HG02970 (cell line): ENCODE measurements around the gene LYPD3.

ENCODE experiments used
- ATAC-seq: cut with Tn5 transposase; IDR thresholded peaks from one replicate; pipeline ENCODE4 v1.9.1; 2021; ENCODE audit warnings: mild to moderate bottlenecking, moderate library complexity, moderate number of reproducible peaks; ENCODE audit not compliant: unreplicated experiment, low FRiP score

LYPD3 gene

DNA sequence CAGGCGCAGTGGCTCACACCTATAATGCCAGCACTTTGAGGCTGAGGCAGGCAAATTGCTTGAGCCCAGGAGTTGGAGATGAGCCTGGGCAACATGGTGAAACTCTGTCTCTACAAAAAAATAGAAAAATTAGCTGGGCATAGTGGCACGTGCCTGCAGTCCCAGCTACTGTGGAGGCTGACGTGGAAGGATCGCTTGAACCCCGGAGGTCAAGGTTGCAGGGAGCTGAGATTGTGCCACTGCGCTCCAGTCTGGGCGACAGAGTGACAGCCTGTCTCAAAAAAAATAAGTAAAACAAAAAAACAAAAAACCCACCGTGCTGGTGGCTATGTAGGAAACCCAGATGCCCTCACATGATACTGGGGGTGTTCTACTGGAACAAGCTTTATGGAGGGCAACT is 22.8 kb upstream of the LYPD3 start:
- ATAC-seq: no peak

DNA sequence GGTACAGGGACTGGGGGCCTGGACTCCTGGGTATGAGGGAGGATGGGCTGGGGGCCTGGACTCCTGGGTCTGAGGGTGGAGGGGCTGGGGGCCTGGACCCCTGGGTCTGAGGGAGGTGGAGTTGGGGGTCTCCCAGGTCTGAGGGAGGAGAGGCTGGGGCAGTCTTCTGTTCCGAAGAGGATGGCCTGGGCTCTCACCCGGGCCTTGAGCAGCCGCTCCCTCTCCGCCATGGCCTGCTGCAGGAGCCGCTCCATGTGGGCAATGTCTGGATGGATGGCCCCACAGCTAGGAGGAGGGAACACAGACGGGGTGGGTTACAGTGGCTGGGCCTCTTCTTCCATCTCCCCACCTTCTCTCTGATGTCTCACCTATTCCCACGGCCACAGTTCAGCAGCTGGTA is 21.0 kb upstream of the LYPD3 start:
- ATAC-seq: no peak

DNA sequence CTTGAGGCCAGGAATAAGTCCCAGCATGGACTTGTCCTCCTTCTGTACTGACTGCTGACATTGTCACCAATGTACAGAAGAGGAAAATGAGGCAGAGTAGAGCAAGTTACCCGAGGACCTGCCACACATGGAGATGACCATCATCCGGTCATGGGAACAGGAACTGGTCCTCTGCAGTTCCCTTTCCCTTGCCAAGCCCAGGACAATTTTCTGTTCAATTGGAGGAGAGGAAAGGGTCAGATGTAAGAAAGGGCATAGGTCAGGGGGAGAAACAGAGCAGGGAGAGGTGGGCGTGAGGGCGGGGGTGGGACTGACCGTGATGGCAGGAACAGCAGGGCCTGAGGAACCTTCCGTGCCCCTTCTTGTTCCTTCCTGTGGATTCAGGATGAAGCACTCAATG is 20.5 kb upstream of the LYPD3 start:
- no peak for ATAC-seq

DNA sequence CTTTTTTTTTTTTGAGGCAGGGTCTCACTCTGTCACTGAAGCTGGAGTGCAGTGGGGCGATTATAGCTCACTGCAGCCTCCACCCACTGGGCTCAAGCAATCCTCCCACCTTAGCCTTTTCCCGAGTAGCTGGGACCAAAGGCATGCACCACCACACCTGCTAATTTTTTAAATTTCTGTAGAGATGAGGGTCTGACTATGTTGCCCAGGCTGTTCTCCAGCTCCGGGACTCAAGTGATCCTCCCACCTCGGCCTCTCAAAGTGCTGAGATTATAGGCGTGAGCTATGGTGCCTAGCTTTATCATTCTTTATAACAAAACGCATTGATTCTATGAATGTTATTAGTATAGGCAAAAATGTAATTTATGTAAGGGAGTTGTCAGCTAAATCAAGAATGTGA is 17.9 kb upstream of the LYPD3 start:
- ATAC-seq: no peak

DNA sequence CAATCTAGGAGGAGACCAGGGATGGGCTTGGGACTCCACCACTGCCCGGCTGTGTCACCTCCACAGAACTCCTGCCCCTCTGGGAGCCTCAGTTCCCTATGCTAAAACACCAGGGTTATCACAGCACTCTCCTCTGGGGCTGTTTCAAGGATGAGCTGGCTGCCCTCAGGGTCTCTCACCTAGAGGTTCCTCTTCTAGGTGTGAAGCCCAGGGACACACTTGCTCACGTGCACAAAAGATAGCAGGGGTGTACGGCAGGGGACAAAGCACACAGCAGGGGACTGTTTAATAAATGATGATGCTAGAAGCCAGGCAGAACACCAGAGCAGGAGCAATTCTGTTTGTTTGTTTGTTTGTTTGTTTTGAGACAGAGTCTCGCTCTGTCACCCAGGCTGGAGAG is 16.8 kb upstream of the LYPD3 start:
- no peak for ATAC-seq

DNA sequence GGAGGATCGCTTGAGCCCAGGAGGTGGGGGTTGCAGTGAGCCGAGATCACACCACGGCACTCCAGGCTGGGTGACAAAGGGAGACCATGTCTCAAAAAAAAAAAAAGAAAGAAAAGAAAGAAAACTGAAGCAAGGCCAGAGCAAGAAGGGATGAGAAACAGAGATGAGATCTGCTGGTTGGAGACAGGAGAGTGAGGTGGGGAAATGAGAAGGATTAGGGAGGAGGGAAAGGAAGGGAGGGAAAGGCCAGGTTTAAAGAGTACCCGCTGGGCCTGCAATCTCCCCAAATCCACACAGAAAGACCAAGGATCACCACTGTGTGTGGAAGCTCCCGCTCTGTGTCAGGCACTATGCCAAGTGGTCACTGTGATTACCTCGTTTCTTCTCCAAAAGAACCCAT is 16.3 kb upstream of the LYPD3 start:
- no peak for ATAC-seq

DNA sequence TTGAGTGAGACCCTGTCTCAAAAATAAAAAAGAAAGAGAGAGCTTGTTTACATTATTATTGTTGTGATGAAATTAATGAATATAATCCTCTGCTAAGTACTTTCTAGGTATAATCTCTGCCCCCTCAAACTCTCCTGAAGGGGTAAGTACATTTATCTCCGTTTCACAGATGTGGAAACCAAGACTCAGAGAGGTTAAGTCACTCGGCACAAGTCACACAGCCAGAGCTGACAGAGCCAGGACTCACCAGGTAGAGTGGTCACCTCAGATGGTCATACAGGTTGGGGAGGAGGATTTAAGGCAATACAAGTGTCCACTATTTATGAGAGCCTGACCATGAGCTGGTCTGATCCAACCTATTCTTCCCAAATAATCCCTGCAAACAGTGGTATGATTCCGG is 15.2 kb upstream of the LYPD3 start:
- no peak for ATAC-seq

DNA sequence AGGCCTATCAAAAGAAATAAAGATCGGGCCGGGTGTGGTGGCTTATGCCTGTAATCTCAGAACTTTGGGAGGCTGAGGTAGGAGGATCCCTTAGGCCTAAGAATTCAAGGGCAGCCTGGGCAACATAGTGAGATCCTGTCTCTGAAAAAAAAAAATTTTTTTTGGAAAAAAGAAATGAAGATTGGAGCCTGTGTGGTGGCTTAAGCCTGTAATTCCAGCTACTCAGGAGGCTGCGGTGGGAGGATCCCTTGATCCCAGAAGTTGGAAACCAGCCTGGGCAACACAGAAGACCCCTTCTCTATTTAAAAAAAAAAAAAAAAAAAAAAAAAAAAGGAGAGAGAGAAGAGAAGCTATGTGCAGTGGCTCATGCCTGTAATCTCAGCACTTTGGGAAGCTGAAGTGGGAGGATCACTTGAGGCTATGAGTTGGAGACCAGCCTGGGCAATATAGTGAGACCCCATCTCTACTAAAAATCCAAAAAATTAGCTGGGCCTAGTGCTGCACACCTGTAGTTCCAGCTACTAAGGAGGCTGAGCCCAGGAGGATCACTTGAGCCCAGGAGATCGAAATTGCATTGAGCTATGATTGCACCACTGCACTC is 14.7 kb upstream of the LYPD3 start:
- no peak for ATAC-seq

DNA sequence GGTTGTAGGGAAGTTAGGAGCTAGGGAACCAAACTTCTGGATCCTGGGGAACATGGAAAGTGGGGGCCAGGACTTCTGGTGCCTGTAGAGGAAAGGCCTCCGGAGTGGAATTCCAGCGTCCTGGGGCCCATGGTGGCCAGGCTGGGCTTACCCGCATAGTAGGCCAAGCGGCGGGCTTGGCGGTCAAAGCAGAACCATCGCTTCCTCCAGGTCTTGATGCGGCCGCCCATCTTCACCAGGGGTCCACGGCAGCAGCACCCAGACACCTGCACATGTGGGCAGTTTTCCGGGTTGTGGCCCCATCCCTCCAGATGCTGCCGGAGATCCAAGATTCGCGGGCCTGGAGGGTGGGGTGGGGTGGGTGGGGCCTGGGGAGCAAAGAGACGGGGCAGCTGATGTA is 13.8 kb upstream of the LYPD3 start:
- ATAC-seq: no peak

DNA sequence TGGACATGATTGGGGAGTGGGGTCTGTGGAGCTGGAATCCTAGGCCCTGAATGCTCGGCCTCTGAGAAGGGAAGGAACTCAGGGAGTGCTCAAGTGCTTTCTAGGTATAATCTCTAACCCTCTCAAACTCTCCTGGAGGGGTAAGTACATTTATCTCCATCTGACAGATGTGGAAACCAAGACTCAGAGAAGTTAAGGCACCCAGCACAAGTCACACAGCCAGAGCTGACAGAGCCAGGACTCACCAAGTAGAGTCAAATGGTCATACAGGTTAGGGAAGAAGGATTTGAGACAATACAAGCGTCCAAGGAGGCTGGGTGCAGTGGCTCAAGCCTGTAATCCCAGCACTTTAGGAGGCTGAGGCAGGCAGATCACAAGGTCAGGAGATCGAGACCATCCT is 12.9 kb upstream of the LYPD3 start:
- no peak for ATAC-seq

DNA sequence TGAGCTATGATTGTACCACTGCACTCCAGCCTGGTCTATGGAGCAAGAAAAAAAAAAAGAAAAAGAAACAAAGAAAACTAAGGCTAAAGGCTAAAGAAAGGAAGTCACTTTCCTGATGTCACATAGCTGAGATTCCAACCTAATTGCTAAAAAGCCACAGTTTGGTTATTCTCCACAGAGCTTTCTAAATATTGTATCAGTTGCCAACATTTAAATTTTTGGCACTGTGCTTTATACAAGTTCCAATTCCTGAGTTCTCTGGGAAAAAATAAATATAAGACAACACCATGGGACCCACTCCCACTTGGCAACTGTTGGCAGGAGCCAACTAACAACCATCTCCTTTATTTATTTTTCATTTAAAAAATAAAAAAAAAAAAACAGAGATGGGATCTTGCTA is 11.2 kb upstream of the LYPD3 start:
- ATAC-seq: no peak

DNA sequence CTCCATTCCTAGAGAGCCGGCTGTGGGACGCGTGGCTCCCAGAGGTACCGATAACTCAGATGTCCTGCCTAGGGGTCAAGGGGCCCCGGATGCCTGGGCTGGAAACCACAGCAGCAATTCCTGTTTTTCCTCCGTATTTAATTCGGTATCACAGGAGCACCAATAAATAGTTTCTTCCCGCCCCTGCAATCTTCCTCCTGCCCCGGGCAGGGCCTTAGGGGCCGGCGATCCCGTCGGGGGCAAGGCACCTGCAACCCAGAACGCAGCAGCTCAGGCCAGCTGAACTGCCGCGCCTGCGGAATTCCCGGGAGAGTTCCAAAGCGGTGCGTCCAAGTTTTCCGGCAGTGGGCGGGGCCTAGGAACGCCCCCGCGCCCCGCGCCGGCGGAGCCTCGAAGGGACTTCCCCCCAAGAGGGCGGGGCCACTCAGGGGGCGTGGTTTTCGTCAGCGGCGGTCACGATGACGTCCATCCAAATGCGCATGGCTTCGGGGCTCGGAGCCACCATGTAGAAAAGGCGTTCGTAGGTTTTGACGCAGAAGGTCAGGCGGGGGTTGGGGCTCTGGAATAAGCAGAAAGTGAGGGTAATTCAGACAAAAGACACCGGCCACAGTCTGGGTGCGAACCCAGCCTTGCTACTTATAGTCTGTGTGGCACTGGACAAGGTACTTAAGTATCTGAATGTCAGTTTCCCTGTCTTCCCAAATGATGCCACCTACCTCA is 9.7 kb upstream of the LYPD3 start:
- ATAC-seq: no peak

DNA sequence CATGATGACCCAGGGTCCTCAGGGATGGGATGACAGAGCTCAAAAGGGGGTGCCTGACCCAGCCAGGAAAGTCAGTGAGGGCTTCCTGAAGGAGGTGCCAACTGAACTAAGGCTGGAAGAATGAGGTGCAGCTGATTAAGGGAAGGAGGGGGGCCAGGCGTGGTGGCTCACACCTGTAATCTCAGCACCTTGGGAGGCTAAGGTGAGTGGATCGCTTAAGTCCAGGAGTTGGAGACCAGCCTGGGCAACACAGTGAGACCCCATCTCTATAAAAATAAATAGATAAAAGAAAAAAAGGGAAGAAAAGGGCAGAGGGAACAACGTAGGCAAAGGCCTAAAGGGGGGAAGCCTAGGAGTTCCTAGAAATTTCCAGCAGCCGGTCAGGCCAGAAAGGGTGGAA is 9.1 kb upstream of the LYPD3 start:
- no peak for ATAC-seq

DNA sequence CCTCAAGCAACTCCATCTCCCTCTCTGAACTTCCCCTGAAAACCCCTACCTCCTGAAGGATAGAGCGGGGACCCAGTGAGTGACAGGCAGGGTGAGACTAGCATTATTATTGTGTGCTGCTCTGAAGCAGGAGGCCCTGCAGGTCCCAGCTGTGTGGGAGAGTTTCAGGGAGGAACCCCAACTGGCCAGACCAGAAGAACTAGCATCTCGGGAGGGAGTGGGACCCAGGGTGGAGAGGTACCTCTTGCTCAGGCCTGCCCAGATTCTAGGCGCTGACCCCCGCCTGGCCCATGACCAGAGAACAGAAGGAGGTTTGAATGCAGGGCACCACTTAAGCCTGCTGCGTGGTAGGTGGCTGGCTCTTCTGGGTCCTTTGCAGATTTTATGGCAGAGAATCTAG is 5.7 kb upstream of the LYPD3 start:
- ATAC-seq: no peak

DNA sequence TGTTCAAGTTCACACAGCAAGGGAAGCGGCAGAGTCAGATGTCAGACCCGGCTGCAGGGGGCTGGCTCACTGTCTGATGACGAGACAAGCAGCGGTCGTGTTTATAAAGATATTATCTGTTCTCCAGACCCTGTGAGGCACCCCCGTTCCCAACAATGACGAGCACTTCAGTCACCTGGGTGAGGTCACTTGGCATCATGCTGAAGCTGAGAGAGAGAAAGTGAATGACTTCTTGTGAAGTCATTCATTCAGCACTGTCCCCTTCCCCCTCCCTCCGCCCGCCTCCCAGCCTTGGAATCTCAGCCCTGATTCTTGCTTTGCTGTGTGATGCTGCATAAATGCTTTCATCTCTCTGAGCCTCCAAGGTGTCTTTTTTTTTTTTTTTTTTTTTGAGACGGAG is 4.9 kb upstream of the LYPD3 start:
- ATAC-seq: no peak

DNA sequence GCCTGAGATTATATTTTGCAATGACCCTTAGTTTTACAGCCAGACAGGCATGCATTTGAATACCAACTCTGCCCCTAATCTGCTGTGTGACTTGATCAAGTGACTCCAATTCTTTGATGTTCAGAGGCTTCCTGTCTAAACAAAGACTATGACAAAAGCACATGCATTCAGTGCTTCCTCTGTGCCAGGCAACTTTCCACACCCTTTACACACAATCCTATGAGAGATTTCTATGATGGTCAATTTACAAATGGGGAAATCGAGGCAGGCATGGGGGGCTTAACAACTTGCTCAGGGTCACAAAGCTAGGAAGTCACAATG is 3.7 kb upstream of the LYPD3 start:
- no peak for ATAC-seq

DNA sequence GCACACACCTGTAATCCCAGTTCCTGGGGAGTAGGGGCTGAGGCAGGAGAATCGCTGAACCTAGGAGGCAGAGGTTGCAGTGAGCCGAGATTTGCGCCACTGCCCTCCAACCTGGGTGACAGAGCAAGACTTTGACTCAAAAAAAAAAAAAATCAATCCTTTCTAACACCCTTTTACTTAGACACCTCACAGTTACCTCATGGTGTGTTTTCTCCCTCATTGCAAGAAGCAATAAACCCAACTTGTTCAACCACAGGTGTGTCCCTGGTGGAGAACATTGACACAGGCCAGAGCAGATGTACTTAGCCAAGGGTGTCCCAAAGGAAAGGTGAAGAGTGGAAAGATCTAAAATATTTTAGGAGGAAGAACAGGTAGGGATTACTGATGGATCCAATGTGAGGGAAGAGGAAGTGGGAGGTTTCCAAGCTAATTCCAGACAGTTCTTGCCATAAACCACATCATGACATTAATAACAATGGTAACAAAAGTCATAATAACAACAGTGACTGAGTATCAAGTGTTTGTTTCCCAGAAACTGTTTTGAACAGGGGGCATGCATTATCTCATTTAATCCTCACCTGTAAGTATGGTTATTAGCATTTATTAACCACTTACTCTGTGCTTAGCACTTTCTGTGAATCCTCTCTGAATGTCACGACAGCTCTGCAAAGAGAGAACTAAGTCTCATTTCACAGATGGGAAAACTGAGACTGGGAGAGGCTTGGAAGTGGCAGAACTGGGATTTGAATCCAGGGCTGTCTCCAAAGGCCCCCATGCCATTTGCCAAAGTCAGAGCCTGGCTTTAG is 3.1 kb upstream of the LYPD3 start:
- ATAC-seq: no peak

DNA sequence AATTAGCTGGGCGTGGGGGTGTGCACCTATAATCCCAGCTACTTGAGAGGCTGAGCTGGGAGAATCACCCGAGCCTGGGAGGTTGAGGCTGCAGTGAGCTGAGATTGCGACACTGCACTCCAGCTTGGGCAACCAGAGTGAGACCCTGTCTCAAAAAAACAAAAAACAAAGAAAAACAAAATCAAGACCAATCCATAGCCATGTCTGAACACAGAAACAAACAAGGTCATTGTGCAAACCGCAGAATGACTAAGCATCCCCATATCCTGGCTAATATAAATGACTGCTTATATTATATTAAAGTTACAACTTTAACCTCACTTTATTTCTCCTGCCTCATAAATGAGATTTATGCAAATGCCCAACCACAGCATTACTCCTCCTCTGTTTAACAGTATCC is 2.3 kb upstream of the LYPD3 start:
- ATAC-seq: no peak

DNA sequence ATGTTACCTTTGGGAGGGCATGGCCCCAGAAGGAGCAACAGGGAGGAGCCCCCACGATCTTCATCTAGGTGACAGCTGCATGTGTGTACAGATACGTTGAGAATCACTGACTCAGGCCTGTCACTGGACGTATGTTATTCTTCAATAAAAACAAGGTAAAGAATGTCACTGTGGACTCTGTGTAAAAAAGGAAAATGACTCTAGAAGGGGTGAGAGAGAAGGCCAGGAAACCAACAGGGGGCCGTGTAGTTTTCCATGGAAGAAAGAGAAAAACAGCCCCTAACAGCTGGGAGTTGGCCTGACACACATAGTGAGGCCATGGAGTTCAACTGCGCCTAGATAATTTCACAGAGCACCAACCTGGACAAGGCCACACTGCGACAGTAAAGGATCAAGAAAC is 1.9 kb upstream of the LYPD3 start:
- ATAC-seq: no peak

DNA sequence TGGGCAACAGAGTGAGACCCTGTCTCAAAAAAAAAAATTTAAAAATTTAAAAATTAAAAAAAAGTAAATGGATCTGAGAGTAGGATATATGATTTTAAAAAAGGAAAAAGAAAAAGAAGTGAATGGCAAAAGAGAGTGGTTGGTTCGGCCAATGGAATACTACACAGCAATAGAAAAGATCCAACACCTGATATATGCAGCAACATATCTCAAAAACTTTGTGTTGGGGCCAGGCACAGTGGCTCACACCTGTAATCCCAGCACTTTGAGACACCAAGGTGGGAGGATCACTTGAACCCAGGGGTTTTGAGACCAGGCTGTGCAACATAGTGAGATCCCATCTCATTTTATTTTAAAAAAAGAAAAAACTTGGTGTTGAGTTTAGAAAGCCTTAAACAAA is 1.4 kb upstream of the LYPD3 start:
- ATAC-seq: no peak

DNA sequence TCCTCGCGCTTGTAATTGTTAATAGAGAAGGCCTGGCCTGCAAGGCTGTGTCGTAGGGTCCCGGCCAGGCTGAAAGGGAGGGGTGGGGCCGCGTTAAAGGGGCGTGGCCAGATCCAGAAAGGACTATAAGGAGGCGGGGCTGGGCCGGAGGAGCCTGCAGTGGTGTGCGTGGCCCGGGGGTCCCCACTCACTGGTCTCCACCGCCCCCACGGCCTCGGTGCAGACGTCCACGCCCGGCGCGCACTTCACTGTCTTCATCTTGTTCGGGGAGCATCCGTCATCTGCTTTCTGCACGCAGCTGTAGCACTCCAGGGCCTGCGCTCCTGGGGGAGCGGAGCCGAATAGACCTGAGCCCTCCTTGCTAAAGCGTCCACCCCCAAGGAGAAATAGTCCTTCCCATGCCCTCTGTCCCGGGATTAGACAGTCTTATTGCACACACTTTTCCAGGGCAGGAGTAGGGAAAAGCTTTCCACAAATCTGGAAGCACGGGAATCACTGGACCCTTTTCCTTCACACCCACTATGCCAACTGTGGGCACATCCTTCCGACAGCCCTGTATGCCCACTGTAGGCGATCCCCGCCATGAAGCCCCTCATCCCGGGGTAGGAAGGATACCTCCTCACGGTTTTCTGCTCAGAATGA is 1.2 kb downstream of the LYPD3 start:
- ATAC-seq: peak; percentile 36
